ENCODE measurements around the gene DNER.

Gene DNER

GRCh38 chr2:229731916-229732315 is 17.6 kb upstream of the DNER start:
- no peak overlapping the region for H2BK12ac ChIP-seq (ENCODE audit: low read length)
- H3K4me3 ChIP-seq (ENCODE audit: low read depth, low read length) = no peak overlapping the region
- no peaks in the 10 kb centered on the region for H3K36me3 ChIP-seq (ENCODE audit: control insufficient read depth in 1 of 2, insufficient read depth in 2 of 2, low read length in 2 of 2)
- peaks cover 4% of the 10 kb centered on the region for H3K9me3 ChIP-seq (ENCODE audit: insufficient read depth, low read depth, low read length)
- H2AK5ac ChIP-seq (ENCODE audit: low read length) = no peak overlapping the region
- no peaks in the 10 kb centered on the region for H3K79me2 ChIP-seq (ENCODE audit: control insufficient read depth, insufficient read depth, low read length, poor library complexity)
- no peak overlapping the region for H4K91ac ChIP-seq (ENCODE audit: low read depth, low read length)
- no peak overlapping the region for H3K27ac ChIP-seq (ENCODE audit: low read depth, low read length)
- no peaks in the 10 kb centered on the region for H3K27me3 ChIP-seq (ENCODE audit: insufficient read depth, low read length)
- no peak overlapping the region for H4K12ac ChIP-seq (ENCODE audit: low read depth, low read length)
- no CpG with 5 or more reads among the region's 4 CpGs for WGBS (ENCODE audit: extremely low coverage, insufficient coverage, insufficient read length)
- H3K9ac ChIP-seq (ENCODE audit: low read length) = no peak overlapping the region
- no peak overlapping the region for H2BK120ac ChIP-seq (ENCODE audit: insufficient read depth, low read length, poor library complexity)
- H2BK5ac ChIP-seq (ENCODE audit: low read depth, low read length, poor library complexity) = no peak overlapping the region
- H4K8ac ChIP-seq (ENCODE audit: low read depth, low read length) = no peak overlapping the region
- no peak overlapping the region for H3K4ac ChIP-seq (ENCODE audit: low read depth, low read length)
- H3K4me2 ChIP-seq (ENCODE audit: low read length) = no peak overlapping the region
- no peak overlapping the region for H3K14ac ChIP-seq (ENCODE audit: low read length)
- no peak overlapping the region for H3K18ac ChIP-seq (ENCODE audit: low read length)
- no peak overlapping the region for H2AFZ ChIP-seq (ENCODE audit: insufficient read depth, low read length, poor library complexity)
- no peak overlapping the region for H3K23ac ChIP-seq (ENCODE audit: low read length)
- H3K4me1 ChIP-seq (ENCODE audit: control insufficient read depth in 1 of 2, insufficient read depth in 2 of 2, low read length in 2 of 2) = peaks cover 6 to 9% of the 10 kb centered on the region in 2 experiments
- DNase-seq = no peak
- H3K79me1 ChIP-seq (ENCODE audit: low read length) = no peaks in the 10 kb centered on the region

GRCh38 chr2:229731363-229731762 is 17.0 kb upstream of the DNER start:
- no peaks in the 10 kb centered on the region for H3K27me3 ChIP-seq (ENCODE audit: insufficient read depth, low read length)
- no peaks in the 10 kb centered on the region for H3K36me3 ChIP-seq (ENCODE audit: control insufficient read depth in 1 of 2, insufficient read depth in 2 of 2, low read length in 2 of 2)
- H3K79me2 ChIP-seq (ENCODE audit: control insufficient read depth, insufficient read depth, low read length, poor library complexity) = no peaks in the 10 kb centered on the region
- H3K9ac ChIP-seq (ENCODE audit: low read length) = no peak overlapping the region
- no peak overlapping the region for H4K12ac ChIP-seq (ENCODE audit: low read depth, low read length)
- DNase-seq = no peak
- H2BK5ac ChIP-seq (ENCODE audit: low read depth, low read length, poor library complexity) = no peak overlapping the region
- H4K8ac ChIP-seq (ENCODE audit: low read depth, low read length) = no peak overlapping the region
- H4K91ac ChIP-seq (ENCODE audit: low read depth, low read length) = no peak overlapping the region
- WGBS (ENCODE audit: extremely low coverage, insufficient coverage, insufficient read length) = no CpG with 5 or more reads among the region's 5 CpGs
- no peak overlapping the region for H2AFZ ChIP-seq (ENCODE audit: insufficient read depth, low read length, poor library complexity)
- no peak overlapping the region for H3K27ac ChIP-seq (ENCODE audit: low read depth, low read length)
- no peak overlapping the region for H3K4me2 ChIP-seq (ENCODE audit: low read length)
- no peak overlapping the region for H3K18ac ChIP-seq (ENCODE audit: low read length)
- no peak overlapping the region for H2AK5ac ChIP-seq (ENCODE audit: low read length)
- peaks cover 2% of the 10 kb centered on the region for H3K9me3 ChIP-seq (ENCODE audit: insufficient read depth, low read depth, low read length)
- peaks cover 6 to 9% of the 10 kb centered on the region in 2 experiments for H3K4me1 ChIP-seq (ENCODE audit: control insufficient read depth in 1 of 2, insufficient read depth in 2 of 2, low read length in 2 of 2)
- H3K4me3 ChIP-seq (ENCODE audit: low read depth, low read length) = no peak overlapping the region
- H2BK120ac ChIP-seq (ENCODE audit: insufficient read depth, low read length, poor library complexity) = no peak overlapping the region
- no peak overlapping the region for H3K14ac ChIP-seq (ENCODE audit: low read length)
- no peaks in the 10 kb centered on the region for H3K79me1 ChIP-seq (ENCODE audit: low read length)
- no peak overlapping the region for H2BK12ac ChIP-seq (ENCODE audit: low read length)
- no peak overlapping the region for H3K23ac ChIP-seq (ENCODE audit: low read length)
- H3K4ac ChIP-seq (ENCODE audit: low read depth, low read length) = no peak overlapping the region

GRCh38 chr2:229728370-229728769 is 14.0 kb upstream of the DNER start:
- Histone ChIP-seq H4K91ac (ENCODE audit: low read depth, low read length) (no peak overlapping the region), H3K9me3 (ENCODE audit: insufficient read depth, low read depth, low read length) (no peaks in the 10 kb centered on the region), H4K12ac (ENCODE audit: low read depth, low read length) (no peak overlapping the region), H3K9ac (ENCODE audit: low read length) (no peak overlapping the region), H4K8ac (ENCODE audit: low read depth, low read length) (no peak overlapping the region), H3K23ac (ENCODE audit: low read length) (no peak overlapping the region), H3K79me1 (ENCODE audit: low read length) (no peaks in the 10 kb centered on the region), H3K27ac (ENCODE audit: low read depth, low read length) (no peak overlapping the region), H3K4ac (ENCODE audit: low read depth, low read length) (no peak overlapping the region), H3K79me2 (ENCODE audit: control insufficient read depth, insufficient read depth, low read length, poor library complexity) (no peaks in the 10 kb centered on the region), H3K4me1 (ENCODE audit: control insufficient read depth in 1 of 2, insufficient read depth in 2 of 2, low read length in 2 of 2) (peaks cover 2% of the 10 kb centered on the region in 2 experiments), H2BK12ac (ENCODE audit: low read length) (no peak overlapping the region), H3K36me3 (ENCODE audit: control insufficient read depth in 1 of 2, insufficient read depth in 2 of 2, low read length in 2 of 2) (no peaks in the 10 kb centered on the region), H3K27me3 (ENCODE audit: insufficient read depth, low read length) (no peaks in the 10 kb centered on the region), H3K18ac (ENCODE audit: low read length) (no peak overlapping the region), H2AFZ (ENCODE audit: insufficient read depth, low read length, poor library complexity) (no peak overlapping the region), H3K4me3 (ENCODE audit: low read depth, low read length) (no peak overlapping the region), H3K4me2 (ENCODE audit: low read length) (no peak overlapping the region), H3K14ac (ENCODE audit: low read length) (no peak overlapping the region), H2AK5ac (ENCODE audit: low read length) (no peak overlapping the region), H2BK120ac (ENCODE audit: insufficient read depth, low read length, poor library complexity) (no peak overlapping the region), H2BK5ac (ENCODE audit: low read depth, low read length, poor library complexity) (no peak overlapping the region)
- DNase-seq = no peak

GRCh38 chr2:229726643-229727042 is 12.3 kb upstream of the DNER start:
- DNase-seq = no peak
- Histone ChIP-seq H3K79me2 (ENCODE audit: control insufficient read depth, insufficient read depth, low read length, poor library complexity) (no peaks in the 10 kb centered on the region), H2BK12ac (ENCODE audit: low read length) (no peak overlapping the region), H4K12ac (ENCODE audit: low read depth, low read length) (no peak overlapping the region), H3K27ac (ENCODE audit: low read depth, low read length) (no peak overlapping the region), H3K23ac (ENCODE audit: low read length) (no peak overlapping the region), H2AFZ (ENCODE audit: insufficient read depth, low read length, poor library complexity) (no peak overlapping the region), H3K4me1 (ENCODE audit: control insufficient read depth in 1 of 2, insufficient read depth in 2 of 2, low read length in 2 of 2) (no peaks in the 10 kb centered on the region), H2BK5ac (ENCODE audit: low read depth, low read length, poor library complexity) (no peak overlapping the region), H3K9me3 (ENCODE audit: insufficient read depth, low read depth, low read length) (no peaks in the 10 kb centered on the region), H3K4ac (ENCODE audit: low read depth, low read length) (no peak overlapping the region), H3K79me1 (ENCODE audit: low read length) (no peaks in the 10 kb centered on the region), H2BK120ac (ENCODE audit: insufficient read depth, low read length, poor library complexity) (no peak overlapping the region), H2AK5ac (ENCODE audit: low read length) (no peak overlapping the region), H3K4me3 (ENCODE audit: low read depth, low read length) (no peak overlapping the region), H3K18ac (ENCODE audit: low read length) (no peak overlapping the region), H3K27me3 (ENCODE audit: insufficient read depth, low read length) (no peaks in the 10 kb centered on the region), H3K9ac (ENCODE audit: low read length) (no peak overlapping the region), H4K91ac (ENCODE audit: low read depth, low read length) (no peak overlapping the region), H3K4me2 (ENCODE audit: low read length) (no peak overlapping the region), H3K14ac (ENCODE audit: low read length) (no peak overlapping the region), H3K36me3 (ENCODE audit: control insufficient read depth in 1 of 2, insufficient read depth in 2 of 2, low read length in 2 of 2) (no peaks in the 10 kb centered on the region), H4K8ac (ENCODE audit: low read depth, low read length) (no peak overlapping the region)
- no CpG with 5 or more reads among the region's 2 CpGs for WGBS (ENCODE audit: extremely low coverage, insufficient coverage, insufficient read length)

Data from trophoblast cell (in vitro differentiated cells and primary cell).